GM10248 (cell line): ENCODE data around the gene OLFM4.

ENCODE experiments used
- CTCF ChIA-PET: fragments of 300-600 bp; sonication (Branson Sonifier 250); formaldehyde crosslinking; extraction: SDS; loops from one replicate; lab custom pipeline; 2021; ENCODE audit warnings: antibody characterized with exemption; lab: Yijun Ruan, JAX
- POLR2A ChIA-PET: fragments of 350-650 bp; sonication (Branson Sonifier 250); formaldehyde crosslinking; extraction: SDS; loops from one replicate; lab custom pipeline; 2020; ENCODE audit warnings: antibody characterized with exemption; lab: Yijun Ruan, JAX
- DNase-seq: peaks from one replicate; pipeline ENCODE4 v3.0.0; 2012; ENCODE audit errors: extremely low spot score
- CTCF ChIP-seq: IDR thresholded peaks from 2 replicates; pipeline ENCODE4 v1.5.1; 2012; ENCODE audit warnings: mild to moderate bottlenecking, low read depth; ENCODE audit errors: extremely low read depth, missing control alignments, control extremely low read depth

The OLFM4 gene

GRCh38 chr13:53028637-53029203, at the start of gene OLFM4:
TSS of gene OLFM4 (plus strand) at chr13:53028813. CDS start at chr13:53028837, 24 bp downstream.
- TF ChIP-seq CTCF = no peak
- CTCF ChIA-PET = no interaction called here
- POLR2A ChIA-PET = no interaction called here
- DNase-seq = no peak

- DNase-seq = no peak
- CTCF ChIA-PET = interaction anchor here (0.8 to 4.4 kb wide), 2 partner anchors 10 to 12 kb away, joined by 3 to 36 read pairs; no protein-coding TSS in a partner anchor
- POLR2A ChIA-PET = no interaction called here
- no peak for TF ChIP-seq CTCF
Measured at GRCh38 chr13:52978989-52979388, 49.6 kb upstream of the OLFM4 start.

- ChIA-PET POLR2A (no interaction called here), CTCF (interaction anchor here (3.2 kb wide), 1 partner anchor 13 kb away, joined by 23 read pairs; no protein-coding TSS in a partner anchor)
- TF ChIP-seq CTCF = no peak
- DNase-seq = no peak
Measured at GRCh38 chr13:52980695-52981094, 47.9 kb upstream of the OLFM4 start.

- POLR2A ChIA-PET = no interaction called here
- CTCF ChIA-PET = interaction anchor here (1.2 to 3.2 kb wide), 3 partner anchors 9 to 16 kb away, joined by 4 to 23 read pairs (median 5); no protein-coding TSS in a partner anchor
- DNase-seq = no peak
- no peak for TF ChIP-seq CTCF
Measured at GRCh38 chr13:52983836-52984235, 44.8 kb upstream of the OLFM4 start.

- no peak for DNase-seq
- no peak for TF ChIP-seq CTCF
- POLR2A ChIA-PET = no interaction called here
- CTCF ChIA-PET = no interaction called here
Measured at GRCh38 chr13:52984881-52985363, 43.7 kb upstream of the OLFM4 start.

- TF ChIP-seq CTCF = no peak
- ChIA-PET CTCF (no interaction called here), POLR2A (no interaction called here)
- DNase-seq = no peak
Measured at GRCh38 chr13:52991344-52992020, 37.1 kb upstream of the OLFM4 start.
